ENCODE measurements around the gene RTN1. TPM values are rescaled to one million over a fixed set of nuclear protein-coding genes. Genes with fewer than 3 reads are reported as not detected.

Gene RTN1
- total RNA-seq, 1 donor from 2014 or later, result 23.4 TPM

DNA sequence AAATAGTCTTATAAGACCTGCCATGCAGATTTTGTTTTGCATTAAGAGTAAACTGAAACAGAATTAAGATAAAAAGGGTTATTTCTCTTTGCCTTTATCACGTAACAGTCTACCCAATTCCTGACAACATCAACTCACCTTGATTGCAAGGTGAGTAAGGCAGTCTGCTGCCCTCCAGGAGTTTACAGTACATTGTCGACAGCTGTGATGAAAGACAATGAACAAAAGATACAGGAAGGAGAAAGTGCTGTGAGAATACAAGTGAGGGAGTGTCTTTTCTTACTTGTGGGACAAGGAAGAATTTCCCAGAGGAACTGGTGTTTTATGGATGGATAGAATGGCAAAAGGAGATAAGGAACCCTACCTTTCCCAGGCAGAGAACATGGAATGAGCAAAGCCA, 101.0 kb downstream of the RTN1 start:
- no peak for DNase-seq (ENCODE audit: low spot score, unreplicated experiment)
- no peak overlapping the region for H3K4me3 Mint-ChIP-seq (ENCODE audit: low read depth)
- H3K9me3 Mint-ChIP-seq (ENCODE audit: low read depth), result no peaks in the 10 kb centered on the region
- H3K27me3 Mint-ChIP-seq, result no peaks in the 10 kb centered on the region
- TF ChIP-seq, protein P1, sequence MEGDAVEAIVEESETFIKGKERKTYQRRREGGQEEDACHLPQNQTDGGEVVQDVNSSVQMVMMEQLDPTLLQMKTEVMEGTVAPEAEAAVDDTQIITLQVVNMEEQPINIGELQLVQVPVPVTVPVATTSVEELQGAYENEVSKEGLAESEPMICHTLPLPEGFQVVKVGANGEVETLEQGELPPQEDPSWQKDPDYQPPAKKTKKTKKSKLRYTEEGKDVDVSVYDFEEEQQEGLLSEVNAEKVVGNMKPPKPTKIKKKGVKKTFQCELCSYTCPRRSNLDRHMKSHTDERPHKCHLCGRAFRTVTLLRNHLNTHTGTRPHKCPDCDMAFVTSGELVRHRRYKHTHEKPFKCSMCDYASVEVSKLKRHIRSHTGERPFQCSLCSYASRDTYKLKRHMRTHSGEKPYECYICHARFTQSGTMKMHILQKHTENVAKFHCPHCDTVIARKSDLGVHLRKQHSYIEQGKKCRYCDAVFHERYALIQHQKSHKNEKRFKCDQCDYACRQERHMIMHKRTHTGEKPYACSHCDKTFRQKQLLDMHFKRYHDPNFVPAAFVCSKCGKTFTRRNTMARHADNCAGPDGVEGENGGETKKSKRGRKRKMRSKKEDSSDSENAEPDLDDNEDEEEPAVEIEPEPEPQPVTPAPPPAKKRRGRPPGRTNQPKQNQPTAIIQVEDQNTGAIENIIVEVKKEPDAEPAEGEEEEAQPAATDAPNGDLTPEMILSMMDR (IDR thresholded peaks at IDR 0.05; ENCODE audit: unreplicated experiment), result no peak
- H3K4me1 Mint-ChIP-seq (ENCODE audit: low read depth), result no peaks in the 10 kb centered on the region
- H3K27ac Mint-ChIP-seq, result no peak overlapping the region
- H3K36me3 Mint-ChIP-seq (ENCODE audit: insufficient read depth), result no peaks in the 10 kb centered on the region

DNA sequence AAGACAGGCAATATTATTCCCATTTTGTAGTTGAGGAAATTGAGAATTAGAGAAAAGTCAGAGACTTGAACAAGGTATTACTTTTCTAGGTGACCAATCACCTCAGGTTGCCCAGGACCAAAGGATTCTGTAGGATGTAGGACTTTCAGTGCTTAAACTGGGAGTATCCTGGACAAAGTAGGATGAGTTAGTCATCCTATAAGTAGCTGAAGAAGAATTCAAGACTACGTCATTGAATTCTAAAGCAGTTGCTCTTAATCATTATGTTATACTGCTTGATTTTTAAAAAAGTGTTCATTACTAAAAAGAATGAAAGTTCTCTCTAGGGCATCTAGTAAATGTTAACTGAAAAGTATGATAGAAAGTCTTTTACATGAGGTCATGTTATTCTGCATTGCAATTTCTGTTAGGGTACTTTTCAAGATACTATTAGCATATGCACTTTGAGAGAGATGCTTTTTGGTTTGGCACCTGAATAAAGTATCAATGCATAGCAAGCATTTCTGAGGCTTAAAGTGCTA, 101.7 kb downstream of the RTN1 start:
- Mint-ChIP-seq H3K27me3 (no peaks in the 10 kb centered on the region), H3K9me3 (ENCODE audit: low read depth) (no peaks in the 10 kb centered on the region), H3K4me1 (ENCODE audit: low read depth) (no peaks in the 10 kb centered on the region), H3K36me3 (ENCODE audit: insufficient read depth) (no peaks in the 10 kb centered on the region), H3K4me3 (ENCODE audit: low read depth) (no peak overlapping the region), H3K27ac (no peak overlapping the region)
- no peak for DNase-seq (ENCODE audit: low spot score, unreplicated experiment)
- TF ChIP-seq, protein P1 (IDR thresholded peaks at IDR 0.05; ENCODE audit: unreplicated experiment), result no peak

DNA sequence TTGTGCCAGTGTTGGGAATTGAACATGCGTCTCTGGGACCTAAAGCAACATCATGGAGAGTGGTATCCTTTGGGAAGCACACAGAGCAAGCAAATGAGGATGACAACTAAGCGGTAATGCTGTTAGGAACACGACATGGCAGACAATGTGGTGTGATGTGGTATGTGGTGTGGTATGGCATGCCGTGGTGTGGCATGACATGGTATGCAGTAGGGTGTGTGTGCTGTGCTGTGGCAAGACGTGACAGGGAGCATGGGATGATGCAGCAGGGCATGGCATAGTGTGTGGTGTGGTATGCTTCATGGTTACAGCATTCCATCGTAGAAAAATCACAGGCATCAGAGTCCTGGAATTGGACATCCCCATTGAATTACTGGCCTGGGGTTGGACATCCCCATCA, 108.7 kb downstream of the RTN1 start:
- Mint-ChIP-seq H3K9me3 (ENCODE audit: low read depth) (no peaks in the 10 kb centered on the region), H3K27me3 (no peaks in the 10 kb centered on the region), H3K4me3 (ENCODE audit: low read depth) (no peak overlapping the region), H3K4me1 (ENCODE audit: low read depth) (no peaks in the 10 kb centered on the region), H3K27ac (no peak overlapping the region), H3K36me3 (ENCODE audit: insufficient read depth) (no peaks in the 10 kb centered on the region)
- DNase-seq (ENCODE audit: low spot score, unreplicated experiment), result no peak
- TF ChIP-seq, protein P1 (IDR thresholded peaks at IDR 0.05; ENCODE audit: unreplicated experiment), result no peak

DNA sequence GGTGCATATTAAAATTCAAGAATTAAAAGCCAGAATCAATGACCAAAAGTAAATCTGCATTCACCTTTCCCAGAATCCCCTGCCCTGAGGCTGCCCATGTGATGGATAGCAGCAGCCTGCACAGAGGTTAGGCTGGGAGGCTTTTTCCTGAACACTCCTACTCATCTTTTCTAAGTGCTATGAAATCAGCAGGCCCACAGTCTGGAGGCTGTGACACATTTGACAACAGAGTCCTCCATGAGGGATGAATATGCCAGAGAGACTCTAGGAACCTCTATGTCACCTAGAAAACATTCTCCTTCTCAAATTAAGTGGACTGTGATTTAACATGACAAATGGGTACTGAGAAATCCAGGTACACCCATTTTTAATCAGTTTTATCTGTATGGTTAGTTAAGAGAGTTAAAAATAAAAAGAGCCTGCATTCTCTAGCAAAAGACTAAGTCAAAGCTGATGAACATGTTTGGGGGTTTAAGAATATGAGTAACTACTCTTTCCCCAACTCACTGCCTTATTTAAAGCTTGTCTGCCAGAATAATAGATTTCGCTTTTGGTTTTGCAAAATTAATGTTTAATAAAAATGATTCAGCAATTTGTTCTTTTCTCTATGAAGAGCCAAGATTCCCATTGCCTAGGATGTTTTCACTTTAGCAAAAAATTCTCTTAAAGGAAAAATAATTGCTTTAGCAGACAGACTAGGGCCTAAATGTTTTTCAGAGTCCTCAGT, 115.0 kb downstream of the RTN1 start:
- Mint-ChIP-seq H3K27me3 (no peaks in the 10 kb centered on the region), H3K27ac (no peak overlapping the region), H3K4me3 (ENCODE audit: low read depth) (no peak overlapping the region), H3K4me1 (ENCODE audit: low read depth) (no peaks in the 10 kb centered on the region), H3K9me3 (ENCODE audit: low read depth) (no peaks in the 10 kb centered on the region), H3K36me3 (ENCODE audit: insufficient read depth) (no peaks in the 10 kb centered on the region)
- TF ChIP-seq, protein P1 (IDR thresholded peaks at IDR 0.05; ENCODE audit: unreplicated experiment), result no peak
- no peak for DNase-seq (ENCODE audit: low spot score, unreplicated experiment)

DNA sequence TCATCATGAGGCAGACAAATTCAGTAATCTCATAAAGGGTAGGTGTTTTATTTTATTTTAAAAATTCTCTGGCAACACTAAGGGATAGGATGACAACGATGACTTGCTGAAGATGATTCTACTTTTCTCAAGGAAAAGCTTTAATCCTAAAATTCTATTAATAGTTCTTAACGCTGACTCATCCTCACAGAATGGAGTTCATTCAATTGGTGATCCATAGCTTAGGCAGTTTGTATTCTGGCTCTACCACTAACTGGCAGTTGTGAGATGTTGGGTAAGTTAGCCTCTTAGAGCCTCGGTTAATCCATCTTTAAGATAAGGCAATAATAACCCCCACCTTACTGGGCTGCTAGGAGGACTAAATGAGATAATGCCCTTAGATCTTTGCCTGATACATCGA, 116.3 kb downstream of the RTN1 start:
- Mint-ChIP-seq H3K27me3 (no peaks in the 10 kb centered on the region), H3K27ac (no peak overlapping the region), H3K4me3 (ENCODE audit: low read depth) (no peak overlapping the region), H3K4me1 (ENCODE audit: low read depth) (no peaks in the 10 kb centered on the region), H3K36me3 (ENCODE audit: insufficient read depth) (no peaks in the 10 kb centered on the region), H3K9me3 (ENCODE audit: low read depth) (no peaks in the 10 kb centered on the region)
- TF ChIP-seq, protein P1 (IDR thresholded peaks at IDR 0.05; ENCODE audit: unreplicated experiment), result no peak
- DNase-seq (ENCODE audit: low spot score, unreplicated experiment), result no peak
